GM12878 (cell line): Measurements from ENCODE around the gene DCK. TPM values are rescaled to one million over a fixed set of nuclear protein-coding genes. Genes with fewer than 3 reads are reported as not detected.

Experiments
- ATAC-seq: fragments of 200-7000 bp; cut with Tn5 transposase; 3 replicates; pipeline ENCODE4 v1.9.1; 2020; ENCODE audit warnings: mild to moderate bottlenecking, moderate library complexity
- BruUV-seq: library from RNA; stranded (reverse); fragments of 400-500 nt; replicated peaks from 2 replicates; lab custom pipeline; 2021; lab: Mats Ljungman, UMichigan
- CTCF ChIA-PET: fragments of 300-600 bp; sonication (Branson Sonifier 250); formaldehyde crosslinking; extraction: SDS; loops from one replicate; lab custom pipeline; 2021; ENCODE audit warnings: inconsistent platforms; lab: Yijun Ruan, JAX
- POLR2A ChIA-PET: fragments of 350-600 bp; formaldehyde crosslinking; extraction: SDS; loops from one replicate; lab custom pipeline; 2021; ENCODE audit warnings: inconsistent platforms; lab: Charles Lee
- RAD21 ChIA-PET: fragments of 300-600 bp; sonication (Branson Sonifier 250); formaldehyde crosslinking; loops from one replicate; lab custom pipeline; 2023; ENCODE audit warnings: antibody characterized with exemption; ENCODE audit not compliant: unreplicated experiment; lab: Charles Lee
- SMC1A ChIA-PET: fragments of 300-600 bp; sonication (Branson Sonifier 250); formaldehyde crosslinking; loops from one replicate; lab custom pipeline; 2023; ENCODE audit not compliant: unreplicated experiment, uncharacterized antibody; lab: Charles Lee
- DNase-seq: peaks from one replicate; pipeline ENCODE4 v3.0.0-alpha.2; 2011; ENCODE audit warnings: low read depth, low spot score
- FAIRE-seq: peaks from 3 replicates; lab custom pipeline; 2011; peaks lifted over from hg19 to GRCh38; lab: Jason Lieb, UNC
- H2AFZ ChIP-seq: 2 replicates; pipeline ENCODE4 v1.6.0; 2011; ENCODE audit warnings: low read depth, low read length, control low read depth; ENCODE audit not compliant: control insufficient read depth
- H3K27ac ChIP-seq: 2 replicates; pipeline ENCODE4 v1.5.1; 2011; ENCODE audit warnings: control low read depth; ENCODE audit not compliant: control insufficient read depth, insufficient read depth
- H3K27me3 ChIP-seq, 2 experiments: replicated peaks in 1 of 2; 2 replicates each; pipeline versions ENCODE4 v1.6.0 to v1.6.1; 2011; ENCODE audit warnings: low read length in 1 of 2; ENCODE audit not compliant: control insufficient read depth in 2 of 2, insufficient read depth in 2 of 2
- H3K36me3 ChIP-seq, 2 experiments: 2 replicates each; pipeline ENCODE4 v1.5.1; 2011; ENCODE audit warnings: low read length in 1 of 2; ENCODE audit not compliant: control insufficient read depth in 2 of 2, insufficient read depth in 2 of 2
- H3K4me1 ChIP-seq: 2 replicates; pipeline ENCODE4 v1.6.1; 2011; ENCODE audit warnings: mild to moderate bottlenecking, low read length, moderate library complexity, mixed read lengths; ENCODE audit not compliant: control insufficient read depth, insufficient read depth
- H3K4me2 ChIP-seq: 2 replicates; pipeline ENCODE4 v1.6.0; 2011; ENCODE audit warnings: control low read depth; ENCODE audit not compliant: control insufficient read depth, insufficient read depth
- H3K4me3 ChIP-seq: fragments of 200-600 bp; sonication (generic); 2 replicates; pipeline ENCODE4 v1.5.1; 2016
- H3K79me2 ChIP-seq: 2 replicates; pipeline ENCODE4 v1.6.0; 2011; ENCODE audit warnings: low read length; ENCODE audit not compliant: control insufficient read depth, insufficient read depth
- H3K9ac ChIP-seq: 2 replicates; pipeline ENCODE4 v1.8.0; 2011; ENCODE audit warnings: low read length, control low read depth, mixed read lengths; ENCODE audit not compliant: control insufficient read depth, insufficient read depth
- H3K9me3 ChIP-seq: replicated peaks from 3 replicates; pipeline ENCODE4 v1.5.1; 2011; ENCODE audit warnings: mild to moderate bottlenecking, low read length; ENCODE audit not compliant: control insufficient read depth, insufficient read depth
- H4K20me1 ChIP-seq: 2 replicates; pipeline ENCODE4 v1.6.0; 2011; ENCODE audit not compliant: control insufficient read depth, insufficient read depth
- BRCA1 ChIP-seq: IDR thresholded peaks from 2 replicates; pipeline ENCODE4 v1.6.1; 2011; ENCODE audit warnings: low read depth, low read length, improper control_type of control experiment
- CUX1 ChIP-seq: IDR thresholded peaks from 2 replicates; pipeline ENCODE4 v1.6.1; 2012; ENCODE audit warnings: improper control_type of control experiment, low read depth, low read length; ENCODE audit not compliant: insufficient replicate concordance
- EED ChIP-seq: sonication (generic); IDR thresholded peaks from 2 replicates; pipeline ENCODE4 v1.6.1; 2016; ENCODE audit warnings: antibody characterized with exemption, low read depth
- EZH2 ChIP-seq: IDR thresholded peaks from 2 replicates; pipeline ENCODE4 v1.6.1; 2012; ENCODE audit warnings: low read depth, mild to moderate bottlenecking, control low read depth, inconsistent platforms, low read length, borderline replicate concordance; ENCODE audit not compliant: control insufficient read depth
- NR2C2 ChIP-seq: IDR thresholded peaks from 2 replicates; pipeline ENCODE4 v1.6.1; 2011; ENCODE audit warnings: borderline replicate concordance, low read depth; ENCODE audit not compliant: control insufficient read depth, insufficient read length
- SMAD1 ChIP-seq: fragments of 450-650 bp; IDR thresholded peaks from 2 replicates; pipeline ENCODE4 v1.6.1; 2018; ENCODE audit warnings: mild to moderate bottlenecking, low read depth; ENCODE audit not compliant: partially characterized antibody
- SREBF2 ChIP-seq: IDR thresholded peaks from 2 replicates; pipeline ENCODE4 v1.6.1; 2012; ENCODE audit warnings: mild to moderate bottlenecking, low read length
- SUZ12 ChIP-seq: fragments of 200-600 bp; sonication (generic); IDR thresholded peaks from one replicate; pipeline ENCODE4 v1.6.1; 2018; ENCODE audit warnings: antibody characterized with exemption, mild to moderate bottlenecking; ENCODE audit not compliant: unreplicated experiment
- TARDBP ChIP-seq: IDR thresholded peaks from 2 replicates; pipeline ENCODE4 v1.6.1; 2016; ENCODE audit warnings: borderline replicate concordance
- WRNIP1 ChIP-seq: IDR thresholded peaks from 2 replicates; pipeline ENCODE4 v1.6.1; 2011; ENCODE audit warnings: low read depth, low read length, improper control_type of control experiment, borderline replicate concordance
- ZNF384 ChIP-seq: IDR thresholded peaks from 2 replicates; pipeline ENCODE4 v1.6.1; 2012; ENCODE audit warnings: low read depth, mild to moderate bottlenecking, low read length, improper control_type of control experiment, borderline replicate concordance
- ZNF622 ChIP-seq: fragments of 450-650 bp; IDR thresholded peaks from 2 replicates; pipeline ENCODE4 v1.6.1; 2017; ENCODE audit warnings: mild to moderate bottlenecking, inconsistent platforms
- WGBS: methylation state at CpG from one replicate; pipeline ENCODE4 v1.1.6; 2016; ENCODE audit warnings: low lambda C conversion rate; ENCODE audit not compliant: insufficient replicate concordance, insufficient coverage; ENCODE audit errors: missing lambda C conversion rate; 5-methylcytosine and 5-hydroxymethylcytosine counted together
- in situ Hi-C: fragments of 300-500 bp; cut with MboI; formaldehyde crosslinking; loops from 9 replicates; pipeline ENCODE4 v1.14.3; 2018; ENCODE audit warnings: mixed read lengths
- intact Hi-C: fragments of 100-400 bp; cut with micrococcal nuclease; formaldehyde crosslinking; loops from one replicate; pipeline ENCODE4 v1.14.2; 2022; ENCODE audit not compliant: unreplicated experiment
- polyA plus RNA-seq, 11 experiments: library from polyadenylated mRNA; depleted of rRNA in 4 of 11; unstranded in 6 of 11; stranded (reverse) in 5 of 11; fragments of >200 nt; fragmentation: Nextera tagmentation in 4 of 11; fragmentation: Illumina TruSeq in 1 of 11; extraction: Ambion mirVana in 4 of 11; extraction: Trizol in 1 of 11; gene quantifications; 1 replicate in 1 of 11; 2 replicates in 10 of 11; pipeline versions ENCODE4 v1.2.1 to v1.2.3, GENCODE V29; 2011 to 2016; ENCODE audit warnings: inconsistent platforms in 2 of 11, missing spikeins in 2 of 11, low read depth in 1 of 11
- total RNA-seq, 4 experiments: library from RNA; depleted of rRNA in 3 of 4; stranded (reverse); fragments of >200 nt in 3 of 4; fragmentation: Illumina TruSeq in 1 of 4; extraction: Trizol in 1 of 4; gene quantifications; 2 replicates each; pipeline versions ENCODE4 v1.2.1 to v1.2.3, GENCODE V29; 2013 to 2021
- TF ChIP-seq, protein P1 (sequence below): fragments of 450-650 bp; formaldehyde crosslinking; IDR thresholded peaks from 2 replicates; pipeline ENCODE4 v1.4.0; 2022; ENCODE audit warnings: mild to moderate bottlenecking, moderate library complexity
- TF ChIP-seq, protein P2 (sequence below): fragments of 450-650 bp; IDR thresholded peaks from 2 replicates; pipeline ENCODE4 v1.6.1; 2017; ENCODE audit warnings: borderline replicate concordance

The DCK gene
- total and polyA plus RNA-seq, 10 of the 15 experiments (the other 5 are each of a cell fraction or from before 2014, with no cell fraction given): 20.0 to 69.4 (median 26.2) TPM

GRCh38 chr4:71011451-71011850 is 18.0 kb downstream of the DCK start:
- Histone ChIP-seq H3K9ac (no peak overlapping the region), H3K9me3 (peaks cover 1% of the 10 kb centered on the region; the same call in 1 of the 3 replicates), H3K27me3 (no peaks in the 10 kb centered on the region), H3K4me2 (no peak overlapping the region), H3K27ac (no peak overlapping the region), H3K36me3 (peaks cover 1 to 7% of the 10 kb centered on the region in 2 experiments), H4K20me1 (no peaks in the 10 kb centered on the region), H3K4me1 (peaks cover 4% of the 10 kb centered on the region), H2AFZ (no peak overlapping the region), H3K79me2 (peaks cover 13% of the 10 kb centered on the region), H3K4me3 (no peak overlapping the region)
- 98% methylated on average over 4 of the region's 4 CpGs for WGBS
- SMC1A ChIA-PET: interaction anchor here (1.2 to 10.2 kb wide), 5 partner anchors 8 to 350 kb away, joined by 5 to 169 read pairs (median 10); partner anchors contain the start of gene DCK
- RAD21 ChIA-PET: interaction anchor here (0.7 to 9.6 kb wide), 2 partner anchors 16 to 471 kb away, joined by 3 to 127 read pairs; partner anchors contain the start of gene DCK
- FAIRE-seq (no peak), ATAC-seq (no peak), DNase-seq (no peak)
- in situ Hi-C loops: no loop called here
- BruUV-seq: no TSS peak
- CTCF ChIA-PET: interaction anchor here (0.9 to 12.0 kb wide), 5 partner anchors 10 to 410 kb away, joined by 3 to 147 read pairs (median 17); partner anchors contain the start of gene DCK
- intact Hi-C loops: no loop called here
- POLR2A ChIA-PET: interaction anchor here (0.7 to 4.9 kb wide), 2 partner anchors 17 to 21 kb away, joined by 7 to 38 read pairs; partner anchors contain the start of gene DCK
- TF ChIP-seq CUX1: no peak
- no peak for TF ChIP-seq SUZ12
- TF ChIP-seq BRCA1: no peak
- TF ChIP-seq TARDBP: no peak
- no peak for TF ChIP-seq WRNIP1
- TF ChIP-seq, protein P1, sequence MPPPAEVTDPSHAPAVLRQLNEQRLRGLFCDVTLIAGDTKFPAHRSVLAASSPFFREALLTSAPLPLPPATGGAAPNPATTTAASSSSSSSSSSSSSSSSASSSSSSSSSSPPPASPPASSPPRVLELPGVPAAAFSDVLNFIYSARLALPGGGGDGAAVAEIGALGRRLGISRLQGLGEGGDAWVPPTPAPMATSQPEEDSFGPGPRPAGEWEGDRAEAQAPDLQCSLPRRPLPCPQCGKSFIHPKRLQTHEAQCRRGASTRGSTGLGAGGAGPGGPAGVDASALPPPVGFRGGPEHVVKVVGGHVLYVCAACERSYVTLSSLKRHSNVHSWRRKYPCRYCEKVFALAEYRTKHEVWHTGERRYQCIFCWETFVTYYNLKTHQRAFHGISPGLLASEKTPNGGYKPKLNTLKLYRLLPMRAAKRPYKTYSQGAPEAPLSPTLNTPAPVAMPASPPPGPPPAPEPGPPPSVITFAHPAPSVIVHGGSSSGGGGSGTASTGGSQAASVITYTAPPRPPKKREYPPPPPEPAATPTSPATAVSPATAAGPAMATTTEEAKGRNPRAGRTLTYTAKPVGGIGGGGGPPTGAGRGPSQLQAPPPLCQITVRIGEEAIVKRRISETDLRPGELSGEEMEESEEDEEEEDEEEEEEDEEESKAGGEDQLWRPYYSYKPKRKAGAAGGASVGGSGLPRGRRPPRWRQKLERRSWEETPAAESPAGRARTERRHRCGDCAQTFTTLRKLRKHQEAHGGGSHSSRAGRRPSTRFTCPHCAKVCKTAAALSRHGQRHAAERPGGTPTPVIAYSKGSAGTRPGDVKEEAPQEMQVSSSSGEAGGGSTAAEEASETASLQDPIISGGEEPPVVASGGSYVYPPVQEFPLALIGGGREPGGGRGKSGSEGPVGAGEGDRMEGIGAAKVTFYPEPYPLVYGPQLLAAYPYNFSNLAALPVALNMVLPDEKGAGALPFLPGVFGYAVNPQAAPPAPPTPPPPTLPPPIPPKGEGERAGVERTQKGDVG (CRISPR knock-in tag): no peak
- TF ChIP-seq EED: no peak
- no peak for TF ChIP-seq NR2C2
- no peak for TF ChIP-seq ZNF384
- TF ChIP-seq, protein P2, sequence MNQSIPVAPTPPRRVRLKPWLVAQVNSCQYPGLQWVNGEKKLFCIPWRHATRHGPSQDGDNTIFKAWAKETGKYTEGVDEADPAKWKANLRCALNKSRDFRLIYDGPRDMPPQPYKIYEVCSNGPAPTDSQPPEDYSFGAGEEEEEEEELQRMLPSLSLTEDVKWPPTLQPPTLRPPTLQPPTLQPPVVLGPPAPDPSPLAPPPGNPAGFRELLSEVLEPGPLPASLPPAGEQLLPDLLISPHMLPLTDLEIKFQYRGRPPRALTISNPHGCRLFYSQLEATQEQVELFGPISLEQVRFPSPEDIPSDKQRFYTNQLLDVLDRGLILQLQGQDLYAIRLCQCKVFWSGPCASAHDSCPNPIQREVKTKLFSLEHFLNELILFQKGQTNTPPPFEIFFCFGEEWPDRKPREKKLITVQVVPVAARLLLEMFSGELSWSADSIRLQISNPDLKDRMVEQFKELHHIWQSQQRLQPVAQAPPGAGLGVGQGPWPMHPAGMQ: no peak
- no peak for TF ChIP-seq EZH2
- no peak for TF ChIP-seq SMAD1
- TF ChIP-seq ZNF622: no peak
- no peak for TF ChIP-seq SREBF2
